NT2/D1 (cell line): Measurements from ENCODE around the gene SLC35F3.

Source experiments
- YY1 ChIP-seq: IDR thresholded peaks from 2 replicates; pipeline ENCODE4 v1.6.1; 2011; ENCODE audit not compliant: insufficient read length, insufficient read depth
- ZNF274 ChIP-seq: IDR thresholded peaks from 2 replicates; pipeline ENCODE4 v1.6.1; 2011; ENCODE audit warnings: mild to moderate bottlenecking, low read depth, low read length

- TF ChIP-seq ZNF274, result no peak
- TF ChIP-seq YY1, result no peak
These were observed 264.8 kb downstream of the SLC35F3 start for GRCh38 chr1:234169161-234169849.
